GM19043 (cell line): ENCODE measurements around the gene PHF23.

Experiments used
- ATAC-seq: cut with Tn5 transposase; IDR thresholded peaks from one replicate; pipeline ENCODE4 v1.9.1; 2021; ENCODE audit warnings: low read depth; ENCODE audit not compliant: unreplicated experiment

Gene PHF23

GRCh38 chr17:7238420-7239090 is 702 bp downstream of the PHF23 start:
- ATAC-seq: no peak

DNA sequence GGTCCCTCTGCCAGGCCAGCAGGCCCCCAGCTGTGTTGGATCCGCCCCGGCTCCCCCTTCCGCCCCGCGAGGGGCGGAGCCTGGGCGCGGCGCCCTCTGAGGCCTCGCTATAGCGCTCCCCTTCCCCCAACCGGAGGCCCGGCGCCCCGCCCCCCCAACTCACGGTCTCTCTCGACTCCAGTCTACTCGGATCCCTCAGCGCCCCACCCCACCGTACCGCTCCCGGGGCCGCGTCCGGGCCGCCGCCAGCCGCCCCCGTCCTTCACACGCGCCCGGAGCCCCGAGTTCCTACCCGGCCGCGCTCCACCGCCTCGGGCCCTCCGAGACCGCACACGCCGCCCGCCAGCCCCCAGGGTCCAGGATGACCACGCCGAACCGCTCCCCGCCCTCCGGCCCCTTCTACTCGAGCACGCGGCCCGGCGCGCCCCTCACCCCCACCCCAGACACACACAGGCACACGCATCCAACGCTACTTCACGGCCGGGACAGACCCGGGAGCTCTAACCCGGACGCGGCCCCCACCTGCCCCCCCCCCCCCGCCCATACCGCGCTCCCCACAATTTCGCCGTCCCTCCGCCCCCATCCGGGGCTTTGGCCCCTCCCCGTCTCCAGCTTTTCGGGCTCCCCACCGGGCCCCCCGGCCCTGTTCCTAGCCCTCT is 1.4 kb downstream of the PHF23 start:
- no peak for ATAC-seq

DNA sequence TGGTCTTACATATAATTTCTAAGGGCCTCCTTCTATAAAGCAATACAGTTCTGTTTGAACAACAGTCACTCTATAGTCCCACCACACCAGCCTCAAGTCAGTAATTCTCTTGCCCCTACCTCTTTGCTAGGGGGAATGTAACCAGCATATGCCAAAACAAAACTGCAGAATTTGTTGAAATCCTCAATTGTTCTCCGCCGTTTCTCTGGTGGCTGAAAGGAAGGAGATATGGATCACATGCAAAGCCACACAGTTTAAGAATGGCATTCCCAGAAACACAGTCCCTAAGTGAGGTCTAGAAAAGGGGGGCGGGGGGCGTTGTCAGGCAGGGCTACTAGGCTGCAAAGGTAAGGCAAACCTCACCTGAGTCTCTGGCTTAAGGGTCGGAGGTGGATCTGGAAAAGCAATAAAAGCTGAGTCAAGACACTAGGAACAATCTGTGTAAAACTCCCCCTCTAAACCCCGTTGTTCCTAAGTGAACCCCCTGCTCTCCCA is 1.9 kb downstream of the PHF23 start:
- ATAC-seq: no peak

GRCh38 chr17:7236808-7237207 is 2.4 kb downstream of the PHF23 start:
- no peak for ATAC-seq

GRCh38 chr17:7235693-7236665 is 3.3 kb downstream of the PHF23 start:
- ATAC-seq: no peak

DNA sequence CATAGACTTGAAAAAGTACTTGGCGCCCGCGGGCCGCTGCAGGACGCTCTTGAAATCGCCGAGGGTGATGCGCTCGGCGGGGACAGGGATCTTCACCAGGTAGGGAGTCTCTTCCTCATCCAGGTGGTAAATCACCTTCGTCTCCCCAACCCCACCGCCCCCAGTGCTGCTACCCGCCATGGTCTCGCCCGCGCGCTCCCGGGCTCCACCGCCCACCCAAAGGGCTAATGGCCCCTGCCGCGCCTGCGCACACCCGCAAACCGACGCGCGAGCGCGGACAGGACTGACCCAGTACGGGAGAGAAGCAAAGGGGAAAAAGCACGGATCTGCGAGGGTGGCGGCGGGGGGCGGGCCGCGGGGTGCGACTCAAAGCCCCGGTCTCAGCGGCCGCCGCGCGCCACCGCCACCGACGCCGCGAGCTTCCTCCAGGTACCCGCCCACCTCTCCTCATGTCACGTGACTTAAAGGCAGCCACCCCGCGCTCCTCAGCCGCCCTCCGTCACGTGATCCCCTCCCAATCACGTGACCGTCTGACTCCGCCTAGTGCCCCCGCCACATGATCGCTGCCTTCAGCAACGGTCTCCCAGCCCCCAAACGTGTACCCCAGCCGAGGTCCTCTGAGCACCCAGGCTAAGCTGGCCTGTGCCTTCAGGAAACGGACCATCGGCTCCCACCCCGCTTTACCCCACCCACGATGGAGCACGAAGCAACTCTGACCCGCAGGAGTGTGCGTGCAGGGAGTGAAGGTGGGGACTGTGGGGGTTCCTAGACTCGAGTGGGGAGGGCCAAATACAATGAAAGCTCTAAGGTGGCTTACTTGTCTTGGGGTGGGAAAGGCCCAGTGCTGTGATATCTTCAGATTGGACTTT is 4.9 kb downstream of the PHF23 start, which contains the start of gene DVL2:
Gene DVL2 (minus strand): TSS at position 435 of the 869 bp plus-strand sequence. CDS start 255 bp downstream, at position 180.
- ATAC-seq: no peak

- ATAC-seq: no peak
These were observed 5.6 kb downstream of the PHF23 start for GRCh38 chr17:7233701-7234082.

DNA sequence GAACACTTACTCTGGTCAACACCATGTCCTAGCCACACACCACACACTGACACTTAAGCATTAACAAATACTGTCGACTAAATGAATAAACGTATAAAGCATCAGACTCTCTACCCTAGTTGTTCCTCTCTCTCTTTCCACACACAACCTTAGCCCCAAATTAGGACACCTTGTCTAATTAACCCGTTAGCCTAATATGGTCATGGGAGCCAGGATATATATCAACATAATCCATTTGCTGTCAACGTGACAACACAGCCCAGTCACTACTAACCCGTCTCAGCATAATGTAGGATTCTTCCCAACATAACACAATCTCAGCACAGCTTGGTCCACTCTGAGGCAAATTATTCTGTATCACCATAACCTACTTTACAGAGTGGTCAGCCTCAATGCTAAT is 7.1 kb downstream of the PHF23 start:
- no peak for ATAC-seq

GRCh38 chr17:7229504-7229903 is 9.8 kb downstream of the PHF23 start:
- ATAC-seq: no peak

- no peak for ATAC-seq
These were observed 10.3 kb downstream of the PHF23 start for GRCh38 chr17:7228920-7229319.

DNA sequence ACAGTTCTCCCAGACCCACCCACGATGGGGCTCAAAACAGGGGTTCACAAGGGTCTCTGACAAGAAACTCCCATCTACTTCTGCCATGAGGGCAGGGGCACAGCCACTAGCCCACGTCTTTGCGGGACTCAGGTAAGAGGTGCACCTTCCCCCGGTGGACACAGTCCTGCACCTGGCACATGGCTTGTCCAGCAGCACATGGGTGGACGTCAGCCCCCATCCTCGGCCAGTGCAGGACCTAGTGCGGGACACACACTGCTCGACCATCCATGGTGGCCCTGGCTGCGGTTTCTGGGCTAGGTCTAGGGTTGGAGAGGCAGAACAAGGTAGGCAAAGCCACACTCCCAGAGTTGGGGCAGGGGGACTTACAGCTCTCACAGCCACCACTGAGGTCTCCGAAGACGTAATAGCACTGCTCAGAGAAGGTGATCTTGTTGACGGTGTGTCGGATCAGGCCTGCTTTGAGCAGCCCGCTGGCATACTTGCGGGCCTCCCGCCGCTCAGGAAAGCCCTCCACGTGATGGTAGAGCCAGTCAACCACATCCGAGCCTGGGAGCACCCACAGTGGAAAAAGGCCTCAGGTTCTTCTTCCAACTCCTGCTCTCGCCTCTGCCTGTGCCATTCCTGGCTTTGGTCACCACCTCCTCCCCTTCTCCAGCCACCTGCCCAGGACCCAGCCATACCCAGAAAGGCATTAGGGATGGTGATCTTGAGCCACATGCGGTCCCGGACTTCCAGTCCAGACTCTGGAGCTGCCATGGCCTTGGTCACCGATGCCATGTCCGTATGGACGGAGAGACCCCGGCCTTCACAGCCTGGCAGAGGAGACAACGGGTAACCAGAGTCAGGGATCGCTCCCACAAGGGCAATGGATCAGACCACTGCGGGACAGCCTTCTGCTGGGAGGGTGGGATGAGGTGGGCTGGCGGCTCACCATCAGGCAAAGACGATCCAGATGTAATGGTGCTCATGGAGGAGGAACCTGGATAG is 12.2 kb downstream of the PHF23 start:
- ATAC-seq: no peak

GRCh38 chr17:7225711-7226331 is 13.4 kb downstream of the PHF23 start:
- no peak for ATAC-seq

- no peak for ATAC-seq
These were observed 14.6 kb downstream of the PHF23 start for GRCh38 chr17:7224661-7225111.

- ATAC-seq: no peak
These were observed 15.1 kb downstream of the PHF23 start for GRCh38 chr17:7224110-7224509.

DNA sequence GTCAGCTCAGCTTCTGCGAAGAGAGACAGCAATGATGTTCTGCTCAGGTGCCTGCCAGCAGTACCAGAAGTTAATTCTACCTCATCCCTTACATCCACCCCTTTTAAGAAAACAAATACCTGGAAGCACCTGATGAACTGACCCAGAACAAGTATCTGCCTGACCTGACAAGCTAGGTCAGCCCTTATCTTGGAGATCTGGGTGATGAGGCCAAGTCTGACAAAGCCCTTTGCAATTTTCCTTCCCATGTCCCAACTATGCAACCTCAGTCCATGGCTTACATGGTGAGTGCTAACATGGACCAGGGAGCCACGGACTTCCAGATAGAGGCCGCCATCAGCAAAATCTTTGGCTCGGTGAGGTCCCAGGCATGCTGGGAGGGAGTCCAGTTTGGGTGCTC is 15.9 kb downstream of the PHF23 start:
- ATAC-seq: no peak

DNA sequence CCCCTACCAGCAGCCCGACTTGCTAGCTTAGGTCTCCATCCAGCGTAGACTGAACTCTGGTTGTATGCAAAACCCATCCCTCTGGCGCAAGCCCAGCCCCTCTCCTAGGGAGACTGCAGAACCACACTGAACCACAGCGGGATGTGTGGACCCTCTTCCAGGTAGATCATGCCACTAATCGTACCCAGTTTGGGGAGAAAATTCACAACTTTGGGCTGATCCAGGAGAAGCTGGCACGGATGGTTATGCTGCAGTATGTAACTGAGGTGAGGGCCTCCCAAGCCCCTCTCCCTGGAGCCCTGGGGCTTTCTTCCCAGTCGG is 16.3 kb downstream of the PHF23 start:
- no peak for ATAC-seq

DNA sequence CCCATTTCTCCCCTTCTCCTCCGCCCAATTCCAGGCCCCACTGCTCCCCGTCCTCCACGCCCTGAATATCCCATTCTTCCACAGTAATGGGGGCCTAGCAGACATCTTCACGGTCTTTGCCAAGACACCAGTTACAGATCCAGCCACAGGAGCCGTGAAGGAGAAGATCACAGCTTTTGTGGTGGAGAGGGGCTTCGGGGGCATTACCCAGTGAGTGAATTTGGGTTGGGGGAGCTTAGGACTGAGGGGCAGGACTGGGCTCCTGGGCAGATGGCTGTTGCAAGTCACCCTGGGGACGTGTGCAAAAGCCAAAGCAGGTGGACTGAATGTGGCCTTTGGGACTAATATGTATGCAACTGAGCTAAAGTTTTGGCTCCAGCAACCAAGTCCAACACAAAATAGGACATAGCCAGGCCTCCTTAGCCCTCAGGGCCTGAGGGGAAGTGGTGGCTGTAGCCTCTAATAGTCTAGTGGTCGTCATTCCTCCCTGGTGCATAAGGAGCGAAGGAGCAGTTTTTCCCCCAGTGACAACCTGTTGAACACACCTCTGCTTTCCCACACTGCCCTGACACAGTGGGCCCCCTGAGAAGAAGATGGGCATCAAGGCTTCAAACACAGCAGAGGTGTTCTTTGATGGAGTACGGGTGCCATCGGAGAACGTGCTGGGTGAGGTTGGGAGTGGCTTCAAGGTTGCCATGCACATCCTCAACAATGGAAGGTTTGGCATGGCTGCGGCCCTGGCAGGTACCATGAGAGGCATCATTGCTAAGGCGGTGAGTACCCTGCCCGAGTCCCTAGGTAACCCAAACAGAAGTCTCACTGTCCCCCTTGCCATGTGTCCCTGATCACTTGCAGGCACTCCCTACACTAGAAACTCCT is 16.9 kb downstream of the PHF23 start:
- no peak for ATAC-seq
